Fibroblast of upper back skin (primary cell): ENCODE data around the gene SOD2.
"Not testable (repeated sequence)": the region's sequence is repeated elsewhere in the genome, so short reads cannot be mapped to it uniquely, and the experiment has no call there.

Experiments
- DNase-seq: peaks from one replicate; pipeline ENCODE4 v3.0.0-alpha.2; 2013

The SOD2 gene

DNA sequence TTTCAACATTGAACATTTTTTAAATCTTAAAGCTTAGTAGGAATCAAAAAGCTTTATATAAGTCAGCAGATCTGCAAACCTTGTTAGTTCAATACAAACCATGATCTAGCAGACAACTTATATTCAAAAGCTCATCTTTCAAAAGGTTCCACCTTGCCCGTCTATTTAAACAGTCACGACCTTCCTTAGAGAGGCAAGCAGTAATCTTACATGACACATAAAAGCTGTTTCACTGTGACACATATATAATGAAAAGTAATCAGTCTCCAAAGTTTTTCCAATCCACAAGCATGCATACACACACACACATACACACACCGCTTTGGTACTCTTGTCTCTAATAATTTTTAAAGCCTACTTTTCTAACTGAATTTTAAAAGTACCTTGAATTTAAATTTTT, 12.9 kb downstream of the SOD2 start:
- DNase-seq = no peak

DNA sequence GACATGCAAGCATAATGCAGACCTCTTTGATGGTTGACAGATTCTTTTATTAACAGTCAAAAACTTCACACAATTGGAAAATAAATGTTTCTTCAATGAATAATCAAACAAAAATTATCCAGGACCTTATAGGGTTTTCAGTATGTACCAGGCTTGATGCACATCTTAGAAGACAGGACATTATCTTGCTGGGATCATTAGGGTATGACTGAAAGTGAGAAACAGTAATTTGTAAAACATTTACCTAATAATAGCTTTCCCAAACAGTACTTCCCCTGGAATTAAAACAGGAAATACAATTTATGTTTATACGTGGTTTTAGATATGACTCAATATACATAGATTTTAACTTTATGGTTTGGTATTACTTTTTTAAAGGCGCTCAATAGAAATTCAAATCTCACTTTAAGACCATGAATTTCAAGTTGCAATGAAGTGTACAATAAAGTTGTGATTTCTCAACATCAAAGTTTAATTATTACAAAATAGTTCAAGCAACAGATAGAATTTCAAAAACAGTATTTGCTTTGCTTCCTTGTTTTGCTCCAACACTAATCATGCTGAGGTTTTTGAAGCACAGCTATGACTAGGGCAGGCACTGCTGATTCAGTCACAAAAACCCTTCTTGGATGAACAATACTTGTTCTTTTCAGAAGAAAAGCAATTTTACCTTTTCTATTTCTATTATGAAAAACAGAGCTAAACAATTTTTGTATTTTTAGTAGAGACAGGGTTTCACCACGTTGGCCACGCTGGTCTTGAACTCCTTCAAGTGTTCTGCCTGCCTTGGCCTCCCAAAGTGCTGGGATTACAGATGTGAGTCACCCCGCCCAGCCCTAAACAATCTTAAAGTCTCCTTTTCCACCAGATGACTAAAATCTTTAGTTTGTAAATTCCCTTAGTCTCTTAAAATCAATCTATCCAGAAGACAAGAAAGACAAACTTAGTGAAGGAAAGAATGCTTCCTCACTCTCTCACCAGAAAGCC, 13.7 kb downstream of the SOD2 start:
- peak; percentile 41 for DNase-seq

DNA sequence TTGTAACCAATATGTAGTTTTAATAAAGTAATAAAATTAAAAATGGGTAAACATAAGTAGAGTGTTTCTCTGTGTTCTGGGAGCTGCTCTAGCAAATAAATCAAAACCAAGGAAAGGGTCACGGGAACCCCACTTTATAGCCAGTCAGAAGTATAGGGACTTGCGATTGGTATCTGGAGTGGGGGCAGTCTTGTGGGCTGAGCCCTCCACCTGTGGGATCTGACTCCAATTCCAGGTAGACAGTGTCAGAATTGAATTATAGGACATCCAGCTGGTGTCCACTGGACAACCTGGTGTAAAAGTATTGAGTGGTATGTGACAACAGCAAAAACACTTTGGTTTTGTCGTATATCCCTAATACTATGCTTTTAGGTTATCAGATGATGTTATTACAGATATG, 14.5 kb downstream of the SOD2 start:
- no peak for DNase-seq

DNA sequence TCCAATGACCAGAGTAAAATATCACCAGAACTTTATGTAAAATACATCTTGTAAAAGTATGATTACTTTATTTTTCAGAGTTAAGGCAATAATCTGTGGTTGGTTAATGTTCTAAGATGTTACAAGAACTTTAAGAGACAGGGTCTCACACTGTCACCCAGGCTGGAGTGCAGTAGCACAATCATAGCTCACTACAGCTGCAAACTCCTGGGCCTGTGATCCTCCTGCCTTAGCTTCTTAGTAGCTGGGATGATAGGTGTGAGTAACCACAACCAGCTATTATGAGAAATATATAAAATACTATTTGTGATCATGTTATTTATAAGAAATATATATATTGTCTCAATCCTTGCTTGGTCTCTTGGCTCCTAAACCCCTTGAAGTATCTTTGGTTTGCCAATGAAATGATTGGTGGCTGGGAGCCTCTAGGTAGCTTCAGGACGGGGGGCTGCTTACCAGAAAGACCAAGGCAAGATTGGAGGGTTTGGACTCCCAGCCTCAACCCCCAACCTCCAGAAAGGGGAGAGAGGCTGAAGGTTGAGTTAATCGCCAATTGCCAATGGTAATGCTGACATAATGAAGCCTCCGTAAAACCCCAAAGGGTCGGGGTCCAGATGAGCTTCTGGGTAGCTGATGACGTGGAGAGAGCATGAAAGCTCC, 15.4 kb downstream of the SOD2 start:
- no peak for DNase-seq

DNA sequence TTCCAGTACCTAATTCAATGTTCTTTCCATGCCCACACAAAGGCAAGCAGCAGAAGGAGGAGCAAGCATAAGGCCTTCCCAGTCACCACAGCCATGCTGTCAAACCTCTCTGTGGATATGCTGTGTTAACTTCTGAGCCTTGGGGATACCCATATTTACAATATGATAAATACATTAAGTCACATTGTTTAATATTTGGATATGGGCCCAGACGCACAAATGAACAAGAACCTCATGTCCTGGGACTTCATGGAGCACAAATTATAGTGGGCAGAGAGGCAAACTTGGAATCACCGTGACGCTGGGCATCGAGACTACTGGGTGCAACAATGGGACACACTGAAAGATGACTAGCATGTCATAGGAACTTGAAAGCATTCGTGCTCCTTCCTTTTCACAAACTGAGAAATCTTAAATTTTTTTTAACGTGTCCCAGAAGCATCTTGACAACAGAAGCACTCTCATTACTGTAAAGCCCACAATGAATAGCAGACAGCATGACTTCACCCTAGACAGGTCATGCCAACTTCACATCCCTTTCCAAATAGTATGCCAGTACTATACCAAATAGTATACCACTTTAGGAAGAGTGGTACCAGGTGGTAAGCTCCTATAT, 16.0 kb downstream of the SOD2 start:
- no peak for DNase-seq

DNA sequence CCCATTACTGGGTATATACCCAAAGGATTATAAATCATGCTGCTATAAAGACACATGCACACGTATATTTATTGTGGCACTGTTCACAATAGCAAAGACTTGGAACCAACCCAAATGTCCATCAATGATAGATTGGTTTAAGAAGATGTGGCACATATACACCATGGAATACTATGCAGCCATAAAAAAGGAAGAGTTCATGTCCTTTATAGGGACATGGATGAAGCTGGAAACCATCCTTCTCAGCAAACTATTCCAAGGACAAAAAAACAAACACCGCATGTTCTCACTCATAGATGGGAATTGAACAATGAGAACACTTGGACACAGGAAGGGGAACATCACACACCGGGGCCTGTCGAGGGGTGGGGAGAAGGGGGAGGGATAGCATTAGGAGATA, 16.8 kb downstream of the SOD2 start:
- DNase-seq = not testable (repeated sequence)

DNA sequence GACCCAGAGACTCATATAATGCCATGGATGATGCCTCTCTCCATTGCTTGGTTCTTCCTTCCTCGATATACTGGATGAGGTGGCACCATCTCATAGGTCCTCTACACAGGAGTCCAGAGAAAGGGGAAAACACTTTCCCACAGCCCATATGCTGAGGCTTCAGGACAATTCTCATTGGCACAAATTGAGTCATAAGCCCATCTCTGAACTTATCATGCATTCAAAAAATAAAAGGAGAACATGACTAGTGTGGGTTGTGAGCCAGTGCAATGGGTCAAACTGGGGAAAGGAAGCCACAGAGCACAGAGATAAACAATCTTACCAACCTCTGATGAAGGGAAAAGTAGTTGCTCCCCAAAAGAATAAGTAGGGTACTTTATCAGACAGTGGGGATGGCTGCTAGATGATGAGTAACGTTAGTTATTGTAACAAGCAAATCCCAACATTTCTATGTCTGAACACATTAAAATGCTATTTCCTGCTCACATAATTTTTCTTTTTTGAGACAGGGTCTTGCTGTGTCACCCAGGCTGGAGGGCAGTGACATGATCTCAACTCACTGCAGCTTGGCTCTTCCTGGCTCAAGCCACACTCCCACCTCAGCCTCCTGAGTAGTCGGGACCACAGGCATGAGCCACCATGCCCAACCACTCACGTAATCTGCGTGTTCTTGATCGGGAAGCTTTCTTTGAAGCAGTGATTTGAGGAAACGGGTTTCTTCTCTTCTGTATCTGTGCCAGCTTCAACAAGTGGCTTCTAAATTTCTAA, 27.0 kb downstream of the SOD2 start:
- DNase-seq = no peak

DNA sequence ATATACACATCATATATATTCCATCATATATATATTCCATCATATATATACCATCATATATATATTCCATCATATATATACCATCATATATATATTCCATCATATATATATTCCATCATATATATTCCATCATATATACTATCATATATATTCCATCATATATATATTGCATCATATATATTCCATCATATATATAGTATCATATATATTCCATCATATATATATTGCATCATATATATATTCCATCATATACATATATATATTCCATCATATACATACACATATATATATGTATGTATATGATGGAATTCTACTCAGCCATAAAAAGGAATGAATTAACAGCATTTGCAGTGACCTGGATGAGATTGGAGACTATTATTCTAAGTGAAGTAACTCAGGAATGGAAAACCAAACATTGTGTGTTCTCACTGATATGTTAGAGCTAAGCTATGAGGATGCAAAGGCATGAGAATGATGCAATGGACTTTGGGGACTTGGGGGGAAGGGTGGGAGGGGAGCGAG, 29.6 kb downstream of the SOD2 start:
- not testable (repeated sequence) for DNase-seq

DNA sequence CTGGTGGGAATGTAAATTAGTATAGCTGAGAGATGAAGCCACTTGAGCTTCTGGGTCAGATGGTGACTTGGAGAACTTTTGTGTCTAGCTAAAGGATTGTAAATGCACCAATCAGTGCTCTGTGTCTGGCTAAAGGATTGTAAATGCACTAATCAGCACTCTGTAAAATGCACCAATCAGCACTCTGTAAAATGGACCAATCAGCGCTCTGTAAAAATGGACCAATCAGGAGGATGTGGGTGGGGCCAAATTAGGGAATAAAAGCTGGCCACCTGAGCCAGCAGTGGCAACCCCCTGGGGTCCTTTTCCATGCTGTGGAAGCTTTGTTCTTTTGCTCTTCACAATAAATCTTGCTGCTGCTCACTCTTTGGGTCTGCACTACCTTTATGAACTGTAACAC, 31.1 kb downstream of the SOD2 start:
- DNase-seq = not testable (repeated sequence)

DNA sequence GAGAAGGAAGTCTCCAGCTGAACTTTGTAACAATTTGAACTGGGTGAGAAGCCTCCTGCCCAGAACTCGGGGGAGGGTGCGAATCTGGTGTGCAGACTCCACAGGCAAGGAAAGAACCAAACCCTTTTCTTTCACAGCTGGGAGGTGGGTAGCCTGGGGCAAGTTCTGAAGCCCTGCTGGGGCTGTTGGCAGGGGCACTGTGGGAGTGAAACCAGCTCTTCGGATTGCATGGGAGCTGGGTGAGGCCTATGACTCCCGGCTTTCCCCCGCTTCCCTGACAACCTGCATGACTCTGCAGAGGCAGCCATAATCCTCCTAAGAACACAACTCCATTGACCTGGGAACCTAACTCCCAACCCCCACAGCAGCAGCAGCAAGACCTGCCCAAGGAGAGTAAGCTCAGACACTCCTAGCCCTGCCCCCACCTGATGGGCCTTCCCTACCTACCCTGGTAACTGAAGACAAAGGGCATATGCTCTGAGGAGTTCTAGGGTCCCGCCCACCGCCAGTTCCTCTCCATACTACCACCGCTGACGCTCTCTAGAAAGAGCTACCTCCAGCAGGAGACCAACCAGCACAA, 37.5 kb downstream of the SOD2 start:
- DNase-seq = no peak

DNA sequence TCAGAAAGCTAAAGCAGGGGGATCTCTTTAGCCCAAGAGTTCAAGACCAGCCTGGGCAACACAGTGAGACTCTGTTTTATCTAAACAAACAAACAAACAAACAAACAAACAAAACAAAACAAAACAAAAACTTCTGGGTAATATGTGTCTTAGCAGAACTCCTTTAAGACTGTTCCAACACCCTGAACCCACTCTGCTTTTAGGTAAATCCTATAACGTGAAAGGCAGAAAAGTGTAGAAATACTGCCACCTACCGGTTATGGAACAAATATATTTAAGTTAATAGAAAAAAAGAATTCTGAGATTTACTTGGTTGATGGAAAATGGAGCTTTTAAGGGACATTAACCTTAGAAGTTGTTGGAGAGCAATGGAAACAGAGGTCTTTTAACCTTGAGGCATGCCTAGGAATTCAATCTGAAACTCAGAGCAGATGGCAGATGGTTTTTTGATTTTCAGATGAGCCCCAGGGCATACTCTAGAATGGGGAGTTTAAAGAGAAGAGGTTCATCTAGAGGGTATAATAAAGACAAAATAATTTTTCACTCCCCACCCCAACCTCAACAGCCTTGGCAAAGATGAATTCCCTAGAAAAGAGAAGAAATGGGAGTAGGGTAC, 38.5 kb downstream of the SOD2 start:
- DNase-seq = peak; percentile 69

DNA sequence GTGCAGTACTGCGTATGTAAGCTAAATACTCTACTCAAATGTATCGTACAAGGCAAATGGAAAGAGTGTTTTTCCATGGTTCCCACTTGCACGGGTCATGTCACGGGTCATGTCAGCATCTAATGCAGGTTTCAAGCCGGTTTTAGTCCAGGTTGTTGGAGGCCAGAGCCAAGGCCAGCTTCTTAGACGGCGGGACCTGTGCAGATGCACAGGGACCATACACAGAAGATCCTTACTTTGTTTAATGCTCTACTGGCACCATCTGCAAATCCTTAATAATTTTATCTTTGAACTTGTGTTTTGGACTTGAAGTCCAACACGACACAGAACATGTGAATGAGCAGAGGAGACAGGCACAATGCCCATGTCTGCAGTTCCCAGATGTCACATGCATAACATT, 42.7 kb downstream of the SOD2 start:
- no peak for DNase-seq

DNA sequence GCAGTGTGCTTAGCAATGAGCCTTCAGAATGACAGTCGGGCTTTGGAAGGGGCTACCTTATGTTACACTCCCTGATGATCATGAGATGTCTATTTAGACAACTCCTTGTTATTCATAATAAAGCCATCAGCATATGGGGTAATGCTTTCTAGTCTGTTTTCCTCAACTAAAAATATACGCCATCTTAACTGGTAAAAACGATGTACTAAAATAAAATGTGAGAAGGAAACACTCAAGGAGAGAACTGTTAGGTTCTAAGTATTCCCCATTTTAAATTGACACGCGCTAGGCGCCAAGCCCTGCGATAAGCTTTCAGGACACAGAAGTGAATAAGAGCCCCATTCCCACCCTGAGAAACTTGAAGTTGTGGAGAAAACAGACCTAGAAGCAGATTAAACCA, 43.6 kb downstream of the SOD2 start:
- no peak for DNase-seq

DNA sequence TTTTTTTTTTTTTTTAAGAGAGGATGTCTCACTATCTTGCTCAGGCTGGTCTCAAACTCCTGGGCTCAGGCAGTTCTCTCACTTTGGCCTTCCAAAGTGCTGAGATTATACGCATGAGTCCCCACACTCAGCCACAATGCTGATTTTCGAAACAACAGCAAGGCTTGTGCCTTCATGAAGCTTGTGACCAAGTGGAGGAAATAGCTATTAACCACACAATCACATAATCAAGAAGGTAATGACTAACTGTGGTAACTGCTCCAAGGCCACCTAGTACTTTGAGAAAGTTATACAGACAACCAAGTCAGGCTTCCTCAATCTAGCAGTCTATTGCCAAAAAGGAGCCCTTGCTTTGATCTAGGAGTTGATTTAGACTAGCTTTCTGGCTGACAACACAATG, 46.3 kb downstream of the SOD2 start:
- DNase-seq = peak; percentile 73

DNA sequence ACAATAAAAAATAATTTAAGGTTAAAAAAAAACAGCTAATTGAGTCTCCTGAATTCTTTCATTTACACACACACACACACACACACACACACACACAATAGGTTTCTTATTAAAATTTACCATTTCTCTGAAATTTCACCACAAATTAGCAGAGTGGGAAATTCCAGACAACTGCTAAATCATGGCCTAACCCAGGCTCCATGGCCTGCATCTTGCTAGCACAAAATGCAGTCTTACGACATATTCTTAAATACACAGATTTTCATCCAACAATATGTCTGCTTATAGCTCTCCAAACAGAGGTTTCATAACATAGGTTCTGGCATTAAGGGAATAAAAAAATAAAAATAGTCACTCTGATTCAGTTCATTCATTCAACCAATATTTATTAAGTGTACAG, 46.9 kb downstream of the SOD2 start:
- peak; percentile 49 for DNase-seq

DNA sequence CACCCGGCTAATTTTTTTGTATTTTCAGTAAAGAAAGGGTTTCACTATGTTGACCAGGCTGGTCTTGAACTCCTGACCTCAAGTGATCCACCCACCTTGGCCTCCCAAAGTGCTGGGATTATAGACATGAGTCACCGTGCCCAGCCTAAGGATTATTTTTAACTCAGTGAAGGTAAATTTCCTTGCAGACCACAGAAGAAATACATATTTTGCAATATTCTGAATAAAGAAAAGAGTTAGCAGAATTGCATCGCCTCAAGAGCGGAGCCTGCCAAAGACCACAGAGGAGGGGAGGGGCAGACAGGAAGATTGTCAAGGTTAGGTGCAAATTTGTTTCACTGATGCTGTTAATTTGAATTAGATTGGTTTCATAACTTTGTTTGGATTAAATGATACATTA, 47.4 kb downstream of the SOD2 start:
- peak; percentile 72 for DNase-seq
